Fibroblast of lung (primary cell): ENCODE data around the gene PRPF6.

Experiments used
- CTCF ChIP-seq, 2 donors: IDR thresholded peaks in 1 of 2; conservative IDR thresholded peaks in 1 of 2; 1 replicate in 1 of 2; 2 replicates in 1 of 2; pipeline ENCODE4 v1.5.1; 2011 to 2012; ENCODE audit warnings: low read length in 2 of 2, control low read depth in 1 of 2, inconsistent platforms in 1 of 2, low read depth in 1 of 2, mild to moderate bottlenecking in 1 of 2
- EZH2 ChIP-seq: IDR thresholded peaks from 2 replicates; pipeline ENCODE4 v1.5.1; 2012; ENCODE audit warnings: low read length, control low read depth, mild to moderate bottlenecking; ENCODE audit errors: missing control alignments

DNA sequence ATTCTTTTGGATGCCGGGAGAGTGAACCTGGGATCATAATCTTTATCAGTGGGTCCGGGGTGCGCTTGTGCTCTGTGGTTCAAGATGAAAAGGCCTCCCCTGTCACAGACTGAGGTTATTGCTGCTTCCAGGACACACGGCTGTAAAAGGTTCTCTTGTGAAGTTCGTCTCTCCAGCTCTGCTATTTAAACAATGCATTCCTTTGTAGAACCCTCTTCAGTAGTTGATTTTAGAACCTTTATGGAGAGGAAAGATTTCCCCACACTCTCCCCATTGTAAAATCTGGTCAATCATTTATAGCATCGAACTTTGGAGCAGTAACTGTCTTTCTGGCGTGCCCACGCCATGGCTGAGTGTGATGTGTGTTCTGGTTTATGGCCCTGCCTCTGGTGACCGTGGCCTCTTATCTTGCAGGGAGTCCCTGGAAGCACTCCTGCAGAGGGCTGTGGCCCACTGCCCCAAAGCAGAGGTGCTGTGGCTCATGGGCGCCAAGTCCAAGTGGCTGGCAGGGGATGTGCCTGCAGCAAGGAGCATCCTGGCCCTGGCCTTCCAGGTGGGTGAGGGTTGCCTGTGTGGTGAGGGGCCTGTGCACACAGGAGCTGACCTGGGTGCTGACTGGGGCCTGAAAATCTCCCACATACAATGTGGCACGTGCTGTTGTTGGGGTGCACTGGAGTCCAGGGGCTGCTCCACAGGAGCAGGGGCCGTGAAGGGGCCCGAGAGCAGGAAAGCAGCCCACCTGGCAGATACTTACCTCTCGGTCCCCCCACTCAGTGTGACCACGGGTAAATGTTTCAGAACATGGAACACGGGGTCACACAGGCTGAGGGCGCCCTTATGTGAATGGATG lies 43.4 kb downstream of the PRPF6 start:
- TF ChIP-seq CTCF (conservative IDR thresholded peaks at IDR 0.05 in 1 of 2, IDR thresholded peaks at IDR 0.05 in 1 of 2; ENCODE audit: low read depth in 1 of 2, low read length in 2 of 2) (no peak), EZH2 (no peak)
